Nephron (organoid): Measurements from ENCODE around the gene MLH3.

ENCODE experiments used
- H3K27ac Mint-ChIP-seq, 3 experiments: 2 replicates each; pipeline ENCODE4 v1.8.0; 2020; ENCODE audit warnings: mixed read lengths in 3 of 3, mild to moderate bottlenecking in 2 of 3, moderate library complexity in 1 of 3
- H3K27me3 Mint-ChIP-seq: 2 replicates; pipeline ENCODE4 v1.8.0; 2021; ENCODE audit warnings: low read depth, mild to moderate bottlenecking, moderate library complexity, mixed read lengths
- H3K36me3 Mint-ChIP-seq: 2 replicates; pipeline ENCODE4 v1.8.0; 2020; ENCODE audit warnings: low read depth, mixed read lengths
- H3K4me1 Mint-ChIP-seq: 2 replicates; pipeline ENCODE4 v1.8.0; 2020; ENCODE audit warnings: mixed read lengths
- H3K4me3 Mint-ChIP-seq, 3 experiments: 2 replicates each; pipeline ENCODE4 v1.8.0; 2020; ENCODE audit warnings: mild to moderate bottlenecking in 3 of 3, mixed read lengths in 3 of 3, moderate library complexity in 2 of 3
- H3K9me3 Mint-ChIP-seq: 2 replicates; pipeline ENCODE4 v1.8.0; 2020; ENCODE audit warnings: mixed read lengths
- CTCF ChIP-seq, 3 experiments: fragments of 200-600 bp; sonication (generic); IDR thresholded peaks; one replicate each; pipeline ENCODE4 v1.5.0; 2021; ENCODE audit warnings: antibody characterized with exemption in 3 of 3; ENCODE audit not compliant: unreplicated experiment in 3 of 3

The MLH3 gene

GRCh38 chr14:75092698-75093097 lies 41.4 kb upstream of the MLH3 start:
- no peaks in the 10 kb centered on the region for H3K27me3 Mint-ChIP-seq
- no peaks in the 10 kb centered on the region for H3K9me3 Mint-ChIP-seq
- peaks cover 56% of the 10 kb centered on the region for H3K36me3 Mint-ChIP-seq

GRCh38 chr14:75091251-75091650 lies 40.0 kb upstream of the MLH3 start:
- no peaks in the 10 kb centered on the region for H3K27me3 Mint-ChIP-seq
- no peaks in the 10 kb centered on the region for H3K4me1 Mint-ChIP-seq
- no peak overlapping the region for H3K27ac Mint-ChIP-seq
- no peak for TF ChIP-seq CTCF (IDR thresholded peaks at IDR 0.05; ENCODE audit: unreplicated experiment in 3 of 3)
- H3K36me3 Mint-ChIP-seq, result peaks cover 57% of the 10 kb centered on the region
- no peaks in the 10 kb centered on the region for H3K9me3 Mint-ChIP-seq
- no peak overlapping the region for H3K4me3 Mint-ChIP-seq

More at GRCh38 chr14:75092698-75093097, 41.4 kb upstream of the MLH3 start:
- H3K4me3 Mint-ChIP-seq, result no peak overlapping the region
- no peak overlapping the region for H3K27ac Mint-ChIP-seq
- H3K4me1 Mint-ChIP-seq, result peaks cover 4% of the 10 kb centered on the region
- no peak for TF ChIP-seq CTCF (IDR thresholded peaks at IDR 0.05; ENCODE audit: unreplicated experiment in 3 of 3)

GRCh38 chr14:75090353-75090752 lies 39.1 kb upstream of the MLH3 start:
- no peak overlapping the region for H3K4me3 Mint-ChIP-seq

GRCh38 chr14:75088566-75089373 lies 37.5 kb upstream of the MLH3 start:
- H3K36me3 Mint-ChIP-seq, result peaks cover 60% of the 10 kb centered on the region
- no peaks in the 10 kb centered on the region for H3K9me3 Mint-ChIP-seq
- TF ChIP-seq CTCF (IDR thresholded peaks at IDR 0.05; ENCODE audit: unreplicated experiment in 3 of 3), result peak; percentile 78 to 86 (median 83)
- H3K4me3 Mint-ChIP-seq, result no peak overlapping the region
- peaks cover 4% of the 10 kb centered on the region for H3K4me1 Mint-ChIP-seq
- H3K27ac Mint-ChIP-seq, result no peak overlapping the region
- no peaks in the 10 kb centered on the region for H3K27me3 Mint-ChIP-seq

More at GRCh38 chr14:75090353-75090752, 39.1 kb upstream of the MLH3 start:
- H3K4me1 Mint-ChIP-seq, result no peaks in the 10 kb centered on the region
- no peak for TF ChIP-seq CTCF (IDR thresholded peaks at IDR 0.05; ENCODE audit: unreplicated experiment in 3 of 3)
- H3K27me3 Mint-ChIP-seq, result no peaks in the 10 kb centered on the region
- H3K27ac Mint-ChIP-seq, result no peak overlapping the region
- H3K36me3 Mint-ChIP-seq, result peaks cover 58% of the 10 kb centered on the region
- no peaks in the 10 kb centered on the region for H3K9me3 Mint-ChIP-seq

- H3K36me3 Mint-ChIP-seq, result peaks cover 62% of the 10 kb centered on the region
- H3K27ac Mint-ChIP-seq, result no peak overlapping the region
- H3K9me3 Mint-ChIP-seq, result no peaks in the 10 kb centered on the region
- H3K4me3 Mint-ChIP-seq, result no peak overlapping the region
- TF ChIP-seq CTCF (IDR thresholded peaks at IDR 0.05; ENCODE audit: unreplicated experiment in 3 of 3), result no peak
- H3K27me3 Mint-ChIP-seq, result no peaks in the 10 kb centered on the region
- peaks cover 4% of the 10 kb centered on the region for H3K4me1 Mint-ChIP-seq
Observed at GRCh38 chr14:75088153-75088552, 36.9 kb upstream of the MLH3 start.

- TF ChIP-seq CTCF (IDR thresholded peaks at IDR 0.05; ENCODE audit: unreplicated experiment in 3 of 3), result peak in 1 of 3 experiments; percentile 17
- H3K4me1 Mint-ChIP-seq, result peaks cover 19% of the 10 kb centered on the region
- no peaks in the 10 kb centered on the region for H3K9me3 Mint-ChIP-seq
- H3K36me3 Mint-ChIP-seq, result peaks cover 55% of the 10 kb centered on the region
- H3K4me3 Mint-ChIP-seq, result no peak overlapping the region
- peak overlapping the region; percentile 74 to 96 (median 79) for H3K27ac Mint-ChIP-seq
- H3K27me3 Mint-ChIP-seq, result no peaks in the 10 kb centered on the region
Observed at GRCh38 chr14:75084513-75084912, 33.2 kb upstream of the MLH3 start.
